ENCODE results near the gene NRIP1. TPM values are rescaled to one million over a fixed set of nuclear protein-coding genes. Genes with fewer than 3 reads are reported as not detected.

The NRIP1 gene
- total RNA-seq, 4 donors from 2014 or later, result 38.5 to 63.7 (median 55.6) TPM

DNA sequence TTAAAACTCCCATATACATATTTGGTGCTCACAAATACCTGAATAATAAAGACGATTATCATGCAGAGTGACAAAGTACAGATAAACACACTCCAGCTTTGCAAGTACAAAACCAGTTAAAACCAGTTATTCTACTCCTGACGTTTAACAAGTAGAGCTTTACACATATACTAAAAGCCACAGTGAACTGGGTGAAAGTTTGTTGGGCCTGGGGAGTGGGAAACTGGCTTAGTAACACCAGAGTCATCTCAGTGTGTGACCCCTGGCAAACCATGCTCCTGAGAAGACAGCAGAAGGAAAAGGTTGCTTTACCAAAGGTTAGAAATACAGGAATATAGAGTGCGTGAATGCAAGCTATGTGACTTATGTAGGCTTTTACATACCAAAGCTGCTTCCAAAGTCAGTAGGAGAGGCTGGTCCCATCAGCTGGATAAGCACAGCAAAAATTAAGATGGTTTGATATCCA, 148.1 kb downstream of the NRIP1 start:
- no peak for TF ChIP-seq POLR2A (IDR thresholded peaks at IDR 0.05)
- peak in 1 of 3 donors; percentile 8 for TF ChIP-seq POLR2AphosphoS5 (IDR thresholded peaks at IDR 0.05)
- TF ChIP-seq, protein P1, sequence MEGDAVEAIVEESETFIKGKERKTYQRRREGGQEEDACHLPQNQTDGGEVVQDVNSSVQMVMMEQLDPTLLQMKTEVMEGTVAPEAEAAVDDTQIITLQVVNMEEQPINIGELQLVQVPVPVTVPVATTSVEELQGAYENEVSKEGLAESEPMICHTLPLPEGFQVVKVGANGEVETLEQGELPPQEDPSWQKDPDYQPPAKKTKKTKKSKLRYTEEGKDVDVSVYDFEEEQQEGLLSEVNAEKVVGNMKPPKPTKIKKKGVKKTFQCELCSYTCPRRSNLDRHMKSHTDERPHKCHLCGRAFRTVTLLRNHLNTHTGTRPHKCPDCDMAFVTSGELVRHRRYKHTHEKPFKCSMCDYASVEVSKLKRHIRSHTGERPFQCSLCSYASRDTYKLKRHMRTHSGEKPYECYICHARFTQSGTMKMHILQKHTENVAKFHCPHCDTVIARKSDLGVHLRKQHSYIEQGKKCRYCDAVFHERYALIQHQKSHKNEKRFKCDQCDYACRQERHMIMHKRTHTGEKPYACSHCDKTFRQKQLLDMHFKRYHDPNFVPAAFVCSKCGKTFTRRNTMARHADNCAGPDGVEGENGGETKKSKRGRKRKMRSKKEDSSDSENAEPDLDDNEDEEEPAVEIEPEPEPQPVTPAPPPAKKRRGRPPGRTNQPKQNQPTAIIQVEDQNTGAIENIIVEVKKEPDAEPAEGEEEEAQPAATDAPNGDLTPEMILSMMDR (IDR thresholded peaks at IDR 0.05), result no peak
- TF ChIP-seq EP300 (IDR thresholded peaks at IDR 0.05; ENCODE audit: low read depth), result no peak
- Histone ChIP-seq H3K9me3 (no peaks in the 10 kb centered on the region), H3K4me1 (peaks cover 9 to 20% (median 12%) of the 10 kb centered on the region in 4 donors), H3K4me3 (no peak overlapping the region), H3K36me3 (no peaks in the 10 kb centered on the region), H3K27me3 (no peaks in the 10 kb centered on the region), H3K27ac (peak overlapping the region in 1 of 4 donors; percentile 41)
- in situ Hi-C loops (cut with MboI; ENCODE audit: low pct_ligation_motif_present in 1 of 4, low pct_unique_long_range_greater_than_20kb in 1 of 4, low sequenced_read_pairs in 3 of 4), result no loop called here
- WGBS, 2 donors (ENCODE audit: low coverage in 1 of 2), result 34 to 43% methylated on average over 1 to 3 of the region's 3 CpGs
- DNase-seq, result peak; percentile 10
- intact Hi-C loops (cut with DNase I; ENCODE audit: low total_unique reads), result no loop called here

DNA sequence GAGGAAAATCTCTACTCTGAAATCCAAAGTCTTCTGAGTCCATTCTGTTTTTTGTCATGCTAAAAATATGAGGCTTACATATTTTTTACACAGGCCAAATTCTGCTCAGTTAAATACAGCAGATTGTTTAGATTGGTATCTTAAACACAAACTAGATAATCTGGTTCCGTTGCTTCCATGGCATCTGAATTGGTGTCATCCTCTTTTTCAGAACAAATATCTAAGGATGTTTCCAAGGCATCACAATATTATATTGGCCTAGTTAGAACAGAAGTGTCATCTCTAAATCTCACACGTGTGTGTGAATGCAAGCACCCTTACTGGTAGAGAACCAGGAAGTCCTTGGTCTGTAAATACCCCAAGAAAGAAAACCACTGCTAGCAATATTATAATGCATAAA, 151.2 kb downstream of the NRIP1 start:
- H3K9me3 ChIP-seq, result no peaks in the 10 kb centered on the region
- TF ChIP-seq, protein P1 (IDR thresholded peaks at IDR 0.05), result no peak
- TF ChIP-seq EP300 (IDR thresholded peaks at IDR 0.05; ENCODE audit: low read depth) (no peak), POLR2AphosphoS5 (IDR thresholded peaks at IDR 0.05) (no peak), POLR2A (IDR thresholded peaks at IDR 0.05) (no peak)
- WGBS, 2 donors (ENCODE audit: low coverage in 1 of 2), result 32 to 50% methylated on average over 1 to 2 of the region's 2 CpGs
- no peak overlapping the region for H3K4me3 ChIP-seq
- peaks cover 9 to 20% (median 12%) of the 10 kb centered on the region in 4 donors for H3K4me1 ChIP-seq
- intact Hi-C loops (cut with DNase I; ENCODE audit: low total_unique reads) (no loop called here), in situ Hi-C loops (cut with MboI; ENCODE audit: low pct_ligation_motif_present in 1 of 4, low pct_unique_long_range_greater_than_20kb in 1 of 4, low sequenced_read_pairs in 3 of 4) (no loop called here)
- H3K36me3 ChIP-seq, result no peaks in the 10 kb centered on the region
- H3K27me3 ChIP-seq, result no peaks in the 10 kb centered on the region
- DNase-seq, result no peak
- H3K27ac ChIP-seq, result no peak overlapping the region

DNA sequence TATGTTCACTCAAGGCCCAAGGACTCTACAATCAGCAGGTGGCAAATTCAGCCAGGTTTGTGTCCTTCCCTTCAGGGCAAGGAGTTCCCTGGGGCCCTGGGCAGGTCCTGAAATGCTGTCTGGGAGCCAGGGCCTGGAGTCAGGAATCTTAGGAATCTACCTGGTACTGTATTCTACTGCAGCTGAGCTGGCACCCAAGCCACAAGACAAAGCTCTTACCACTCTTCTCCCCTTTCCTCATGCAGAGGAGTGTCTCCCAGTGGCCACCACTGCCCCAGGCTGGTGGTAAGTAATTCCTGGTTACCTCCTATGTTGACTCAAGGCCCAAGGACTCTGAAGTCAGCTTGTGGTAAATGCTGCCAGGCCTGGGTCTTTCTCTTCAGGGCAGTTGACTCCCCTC, 153.4 kb downstream of the NRIP1 start:
- H3K4me1 ChIP-seq, result peaks cover 0 to 8% (median 6%) of the 10 kb centered on the region in 4 donors
- H3K36me3 ChIP-seq, result no peaks in the 10 kb centered on the region
- in situ Hi-C loops (cut with MboI; ENCODE audit: low pct_ligation_motif_present in 1 of 4, low pct_unique_long_range_greater_than_20kb in 1 of 4, low sequenced_read_pairs in 3 of 4) (no loop called here), intact Hi-C loops (cut with DNase I; ENCODE audit: low total_unique reads) (no loop called here)
- DNase-seq, result no peak
- H3K27ac ChIP-seq, result no peak overlapping the region
- TF ChIP-seq EP300 (IDR thresholded peaks at IDR 0.05; ENCODE audit: low read depth) (no peak), POLR2AphosphoS5 (IDR thresholded peaks at IDR 0.05) (no peak), POLR2A (IDR thresholded peaks at IDR 0.05) (no peak)
- TF ChIP-seq, protein P1 (IDR thresholded peaks at IDR 0.05), result no peak
- H3K9me3 ChIP-seq, result no peaks in the 10 kb centered on the region
- no peaks in the 10 kb centered on the region for H3K27me3 ChIP-seq
- H3K4me3 ChIP-seq, result no peak overlapping the region

Measured in transverse colon (tissue), 4 donors.